ENCODE results near the gene BRAP. TPM values are rescaled to one million over a fixed set of nuclear protein-coding genes. Genes with fewer than 3 reads are reported as not detected.
A peak's percentile ranks its signal among the peaks of the same experiment; 100 is the strongest.

The BRAP gene
- total RNA-seq, 1 experiment from 2014 or later: 25.0 TPM

- Histone ChIP-seq H3K9ac (ENCODE audit: extremely low read depth, insufficient read length, low read length) (no peak overlapping the region), H2BK5ac (ENCODE audit: insufficient read length, low read length) (no peak overlapping the region), H3K27ac (ENCODE audit: insufficient read length, low read depth, low read length) (no peak overlapping the region), H4K5ac (ENCODE audit: insufficient read length, low read depth, low read length) (no peak overlapping the region), H3K27me3 (ENCODE audit: insufficient read depth, low read length) (no peaks in the 10 kb centered on the region), H4K91ac (ENCODE audit: insufficient read length, low read depth, low read length) (no peak overlapping the region), H3K79me2 (ENCODE audit: insufficient read depth, low read length) (no peaks in the 10 kb centered on the region), H3K79me1 (ENCODE audit: insufficient read depth, low read depth, low read length, poor library complexity, severe bottlenecking) (no peaks in the 10 kb centered on the region), H4K20me1 (ENCODE audit: control insufficient read depth, insufficient read depth, insufficient read length) (no peaks in the 10 kb centered on the region), H2BK15ac (ENCODE audit: low read depth, low read length) (no peak overlapping the region), H3K9me3 (ENCODE audit: control insufficient read depth, low read depth, low read length) (no peaks in the 10 kb centered on the region), H2BK120ac (ENCODE audit: low read depth, low read length, poor library complexity, severe bottlenecking) (no peak overlapping the region), H3K18ac (ENCODE audit: insufficient read length, low read depth, low read length) (no peak overlapping the region), H3K56ac (ENCODE audit: insufficient read length, low read depth, low read length) (no peak overlapping the region), H4K8ac (replicated peaks; ENCODE audit: insufficient read length, low read depth, low read length) (no peak overlapping the region), H3T11ph (ENCODE audit: low read length) (no peak overlapping the region), H2BK12ac (ENCODE audit: insufficient read length, low read depth, low read length) (no peak overlapping the region), H3K23ac (ENCODE audit: insufficient read length, low read depth, low read length) (no peak overlapping the region), H3K23me2 (ENCODE audit: insufficient read length, low read depth, low read length, poor library complexity, severe bottlenecking) (no peaks in the 10 kb centered on the region), H3K4ac (ENCODE audit: low read depth, low read length) (no peak overlapping the region), H2AFZ (ENCODE audit: low read length) (no peak overlapping the region), H2BK20ac (ENCODE audit: low read depth, low read length, poor library complexity, severe bottlenecking) (no peak overlapping the region), H3K14ac (ENCODE audit: insufficient read depth, low read length) (no peak overlapping the region), H3K4me2 (ENCODE audit: insufficient read depth, insufficient read length, low read length) (no peak overlapping the region), H3K4me1 (ENCODE audit: insufficient read depth, low read length) (no peaks in the 10 kb centered on the region), H2AK5ac (ENCODE audit: insufficient read length, low read length) (no peak overlapping the region)
- peaks cover under 1% of the 10 kb centered on the region in 2 experiments; a peak in 3 of 5 replicates for H3K9me3 Mint-ChIP-seq
- peak overlapping the region in 2 of 3 experiments; percentile 13 to 70; a peak in 2 of 7 replicates for H3K27ac Mint-ChIP-seq
- H3K4me3 Mint-ChIP-seq: no peak overlapping the region
- no peak for TF ChIP-seq CTCF (conservative IDR thresholded peaks at IDR 0.05)
- H3K27me3 Mint-ChIP-seq (ENCODE audit: low read depth): no peaks in the 10 kb centered on the region
- WGBS (ENCODE audit: extremely low coverage, insufficient read length, low lambda C conversion rate): no CpG with 5 or more reads among the region's 9 CpGs
- peaks cover 12 to 46% (median 44%) of the 10 kb centered on the region in 3 experiments for H3K36me3 Mint-ChIP-seq (ENCODE audit: insufficient read depth in 1 of 3, low read depth in 3 of 3)
- H3K4me1 Mint-ChIP-seq: peaks cover 3 to 4% of the 10 kb centered on the region in 2 experiments; a peak in 2 of 4 replicates
- no peak for DNase-seq
These were observed 44.7 kb upstream of the BRAP start for GRCh38 chr12:111730420-111730819.
